HepG2 (cell line): Measurements from ENCODE around the gene THOC6. TPM values are rescaled to one million over a fixed set of nuclear protein-coding genes. Genes with fewer than 3 reads are reported as not detected.
A peak's percentile ranks its signal among the peaks of the same experiment; 100 is the strongest.

Experiments
- ATAC-seq: fragments of 200-7000 bp; cut with Tn5 transposase; 3 replicates; pipeline ENCODE4 v1.9.1; 2020; ENCODE audit warnings: mild to moderate bottlenecking, moderate library complexity
- BruUV-seq: library from RNA; stranded (reverse); fragments of 400-500 nt; replicated peaks from 2 replicates; lab custom pipeline; 2021; lab: Mats Ljungman, UMichigan
- CTCF ChIA-PET: fragments of 300-600 bp; formaldehyde crosslinking; extraction: SDS; loops from one replicate; lab custom pipeline; 2021; ENCODE audit warnings: low total read pairs, inconsistent platforms, low intra/inter-chr PET ratio; lab: Yijun Ruan, JAX
- POLR2A ChIA-PET: fragments of 350-600 bp; sonication (Branson Sonifier 250); formaldehyde crosslinking; loops from one replicate; lab custom pipeline; 2020; ENCODE audit warnings: antibody characterized with exemption, inconsistent platforms; lab: Yijun Ruan, JAX
- DNase-seq: peaks from one replicate; pipeline ENCODE4 v3.0.0-alpha.2; 2015; ENCODE audit warnings: low spot score
- FAIRE-seq: peaks from 3 replicates; lab custom pipeline; 2011; peaks lifted over from hg19 to GRCh38; lab: Jason Lieb, UNC
- H2AFZ ChIP-seq: one replicate; pipeline ENCODE4 v1.6.1; 2011; ENCODE audit warnings: low read length, inconsistent platforms
- H3K27ac ChIP-seq: fragments of 300-600 bp; 3 replicates; pipeline ENCODE4 v1.8.0; 2011; ENCODE audit warnings: mixed run types, mild to moderate bottlenecking, mixed read lengths, low read length, inconsistent platforms; ENCODE audit not compliant: insufficient read depth; ENCODE audit errors: extremely low read length
- H3K27me3 ChIP-seq, 2 experiments: fragments of 200-600 bp in 1 of 2; 2 replicates in 1 of 2; 3 replicates in 1 of 2; pipeline versions ENCODE4 v1.6.0 to v1.8.0; 2011; ENCODE audit warnings: low read length in 2 of 2, mild to moderate bottlenecking in 2 of 2, moderate library complexity in 2 of 2, inconsistent platforms in 1 of 2; ENCODE audit not compliant: insufficient read depth in 2 of 2, control insufficient read depth in 1 of 2
- H3K36me3 ChIP-seq, 2 experiments: fragments of 200-600 bp in 1 of 2; replicated peaks in 1 of 2; 2 replicates in 1 of 2; 3 replicates in 1 of 2; pipeline versions ENCODE4 v1.5.1 to v1.8.0; 2011; ENCODE audit warnings: low read length in 2 of 2, inconsistent platforms in 1 of 2; ENCODE audit not compliant: insufficient read depth in 2 of 2, control insufficient read depth in 1 of 2
- H3K4me1 ChIP-seq: 2 replicates; pipeline ENCODE4 v1.5.1; 2012; ENCODE audit warnings: low read length, inconsistent platforms; ENCODE audit not compliant: insufficient read depth
- H3K4me2 ChIP-seq: 2 replicates; pipeline ENCODE4 v1.6.0; 2011; ENCODE audit warnings: low read depth, low read length, inconsistent platforms
- H3K4me3 ChIP-seq, 3 experiments: fragments of 200-600 bp in 1 of 3; sonication (generic), shearing (Covaris generic) in 1 of 3; replicated peaks in 1 of 3; 2 replicates each; pipeline ENCODE4 v1.5.1; 2011 to 2016; ENCODE audit warnings: low read length in 3 of 3, inconsistent platforms in 2 of 3, low read depth in 2 of 3, mild to moderate bottlenecking in 2 of 3, control low read depth in 1 of 3, mixed read lengths in 1 of 3; ENCODE audit not compliant: insufficient read depth in 1 of 3
- H3K79me2 ChIP-seq: one replicate; pipeline ENCODE4 v1.6.1; 2011; ENCODE audit warnings: low read length, inconsistent platforms; ENCODE audit not compliant: insufficient read depth
- H3K9ac ChIP-seq: 2 replicates; pipeline ENCODE4 v1.6.0; 2011; ENCODE audit warnings: mild to moderate bottlenecking, low read depth, low read length, inconsistent platforms; ENCODE audit not compliant: insufficient read depth
- H3K9me3 ChIP-seq: 2 replicates; pipeline ENCODE4 v1.5.1; 2012; ENCODE audit warnings: mild to moderate bottlenecking, low read length
- H4K20me1 ChIP-seq: 2 replicates; pipeline ENCODE4 v1.6.0; 2011; ENCODE audit warnings: inconsistent platforms, mild to moderate bottlenecking, low read length, moderate library complexity; ENCODE audit not compliant: insufficient read depth
- BRD4 ChIP-seq: sonication (generic); formaldehyde crosslinking; IDR thresholded peaks from 2 replicates; pipeline ENCODE4 v1.4.0; 2020; ENCODE audit warnings: missing genetic modification reagents
- CENPT ChIP-seq: sonication (generic); formaldehyde crosslinking; IDR thresholded peaks from 2 replicates; pipeline ENCODE4 v1.8.0; 2022; ENCODE audit warnings: low read depth, mild to moderate bottlenecking, moderate library complexity, missing genetic modification reagents
- FOXK1 ChIP-seq: sonication (generic); formaldehyde crosslinking; IDR thresholded peaks from 2 replicates; pipeline ENCODE4 v1.4.0; 2020; ENCODE audit warnings: low read depth, missing genetic modification reagents, borderline replicate concordance
- KDM1A ChIP-seq: IDR thresholded peaks from 2 replicates; pipeline ENCODE4 v1.6.1; 2016; ENCODE audit warnings: missing compliant biosample characterization
- KDM4B ChIP-seq: sonication (generic); formaldehyde crosslinking; IDR thresholded peaks from 2 replicates; pipeline ENCODE4 v1.4.0; 2020; ENCODE audit warnings: missing genetic modification reagents
- KLF11 ChIP-seq: IDR thresholded peaks from 2 replicates; pipeline ENCODE4 v1.6.1; 2016; ENCODE audit warnings: missing compliant biosample characterization
- MAFG ChIP-seq: sonication (generic); formaldehyde crosslinking; IDR thresholded peaks from 2 replicates; pipeline ENCODE4 v1.5.1; 2020; ENCODE audit warnings: mild to moderate bottlenecking, missing genetic modification reagents
- MXI1 ChIP-seq: IDR thresholded peaks from 3 replicates; pipeline ENCODE4 v1.6.1; 2012; ENCODE audit warnings: low read depth, low read length, inconsistent platforms, borderline replicate concordance
- MZF1 ChIP-seq: sonication (generic); formaldehyde crosslinking; IDR thresholded peaks from 2 replicates; pipeline ENCODE4 v1.8.1; 2023; ENCODE audit warnings: mild to moderate bottlenecking, missing genetic modification reagents, borderline replicate concordance
- RBM22 ChIP-seq: fragments of 200-400 bp; formaldehyde crosslinking; optimal IDR thresholded peaks from 2 replicates; pipeline ENCODE3; 2017; ENCODE audit warnings: mild to moderate bottlenecking, low read length, moderate library complexity
- SMAD3 ChIP-seq: sonication (generic); formaldehyde crosslinking; IDR thresholded peaks from 2 replicates; pipeline ENCODE4 v1.4.0; 2020; ENCODE audit warnings: missing genetic modification reagents
- TFE3 ChIP-seq: IDR thresholded peaks from 2 replicates; pipeline ENCODE4 v1.6.1; 2016
- TGIF2 ChIP-seq: IDR thresholded peaks from 2 replicates; pipeline ENCODE4 v1.6.1; 2016; ENCODE audit warnings: control low read depth, missing compliant biosample characterization
- ZBTB34 ChIP-seq: sonication (generic); formaldehyde crosslinking; IDR thresholded peaks from 2 replicates; pipeline ENCODE4 v1.8.0; 2022; ENCODE audit warnings: mild to moderate bottlenecking, missing genetic modification reagents
- ZFX ChIP-seq: sonication (generic); formaldehyde crosslinking; IDR thresholded peaks from 2 replicates; pipeline ENCODE4 v1.4.0; 2020; ENCODE audit warnings: mild to moderate bottlenecking, low read depth, missing genetic modification reagents, moderate library complexity
- ZNF235 ChIP-seq: sonication (generic); formaldehyde crosslinking; IDR thresholded peaks from 2 replicates; pipeline ENCODE4 v1.8.1; 2023; ENCODE audit warnings: mild to moderate bottlenecking, missing genetic modification reagents, borderline replicate concordance
- ZNF44 ChIP-seq: sonication (generic); formaldehyde crosslinking; IDR thresholded peaks from 2 replicates; pipeline ENCODE4 v1.5.1; 2020; ENCODE audit warnings: mild to moderate bottlenecking, missing genetic modification reagents
- ZNF512B ChIP-seq: sonication (generic); formaldehyde crosslinking; IDR thresholded peaks from 2 replicates; pipeline ENCODE4 v1.5.1; 2020; ENCODE audit warnings: missing genetic modification reagents, mild to moderate bottlenecking, borderline replicate concordance
- ZNF83 ChIP-seq: sonication (generic); formaldehyde crosslinking; IDR thresholded peaks from 2 replicates; pipeline ENCODE4 v1.4.0; 2020; ENCODE audit warnings: missing genetic modification reagents, mild to moderate bottlenecking, borderline replicate concordance
- ZSCAN21 ChIP-seq: sonication (generic); formaldehyde crosslinking; IDR thresholded peaks from 2 replicates; pipeline ENCODE4 v1.8.0; 2022; ENCODE audit warnings: mild to moderate bottlenecking, missing genetic modification reagents, moderate library complexity, borderline replicate concordance
- WGBS: methylation state at CpG from one replicate; pipeline ENCODE4 v1.1.6; 2017; ENCODE audit warnings: low lambda C conversion rate; 5-methylcytosine and 5-hydroxymethylcytosine counted together
- in situ Hi-C: cut with HindIII; loops from 2 replicates; pipeline ENCODE4 v1.10.0; 2017; ENCODE audit warnings: low pct_unique_long_range_greater_than_20kb; ENCODE audit not compliant: extremely low pct_ligation_motif_present
- intact Hi-C: fragments of 100-400 bp; cut with micrococcal nuclease; formaldehyde crosslinking; loops from one replicate; pipeline ENCODE4 v1.10.0; 2022; ENCODE audit not compliant: unreplicated experiment
- polyA plus RNA-seq, 8 experiments: library from polyadenylated mRNA; depleted of rRNA in 3 of 8; stranded (reverse) in 7 of 8; unstranded in 1 of 8; fragments of >200 nt; fragmentation: Illumina TruSeq in 4 of 8; extraction: Trizol in 4 of 8; gene quantifications; 2 replicates each; pipeline versions ENCODE4 v1.2.1 to v1.2.3, GENCODE V29; 2011 to 2016; ENCODE audit warnings: low read depth in 4 of 8, missing spikeins in 1 of 8, mixed read lengths in 1 of 8; ENCODE audit not compliant: insufficient read depth in 1 of 8
- total RNA-seq, 5 experiments: library from RNA; depleted of rRNA; stranded (reverse); fragments of >200 nt; fragmentation: Illumina TruSeq; extraction: Trizol; gene quantifications; 2 replicates each; pipeline ENCODE4 v1.2.3, GENCODE V29; 2016; ENCODE audit warnings: low read depth in 1 of 5

Gene THOC6
- total and polyA plus RNA-seq, 2 of the 13 experiments (the other 11 are each of a cell fraction or from before 2014, with no cell fraction given), result 32.1 to 37.0 TPM

- TF ChIP-seq ZBTB34 (CRISPR knock-in tag) (no peak; the same call in 1 of the 2 replicates), CENPT (no peak), BRD4 (CRISPR knock-in tag) (no peak), ZFX (CRISPR knock-in tag) (peak; percentile 3; the same call in 1 of the 2 replicates), ZNF44 (CRISPR knock-in tag) (no peak)
- TF ChIP-seq, all 625 proteins: peak for 12
These were observed 42.6 kb downstream of the THOC6 start (continued) for GRCh38 chr16:3066440-3066748.

- FAIRE-seq, result no peak
- CTCF ChIA-PET, result no interaction called here
- 100% methylated on average over 3 of the region's 4 CpGs for WGBS
- no peak for TF ChIP-seq ZNF512B (CRISPR knock-in tag)
- no peak for TF ChIP-seq ZNF235
- no peak for TF ChIP-seq TGIF2 (CRISPR knock-in tag)
- TF ChIP-seq KDM4B, result no peak
- TF ChIP-seq MZF1, result no peak
- TF ChIP-seq MAFG, result no peak
- no peak for TF ChIP-seq KDM1A (CRISPR knock-in tag)
- no peak for TF ChIP-seq TFE3 (CRISPR knock-in tag)
- no peak for TF ChIP-seq RBM22
- no peak for TF ChIP-seq MXI1
- TF ChIP-seq ZSCAN21 (CRISPR knock-in tag), result no peak
- TF ChIP-seq FOXK1, result no peak
- TF ChIP-seq ZNF83, result no peak
- no peak for TF ChIP-seq SMAD3 (CRISPR knock-in tag)
- no peak for TF ChIP-seq KLF11
These were observed 44.7 kb downstream of the THOC6 start for GRCh38 chr16:3068487-3068886.

More at GRCh38 chr16:3068487-3068886, 44.7 kb downstream of the THOC6 start:
- intact Hi-C loops, result no loop called here
- no peaks in the 10 kb centered on the region for H3K9me3 ChIP-seq
- H3K27ac ChIP-seq, result no peak overlapping the region
- H3K4me2 ChIP-seq, result no peak overlapping the region
- POLR2A ChIA-PET, result interaction anchor here (4.4 kb wide), 1 partner anchor 9 kb away, joined by 30 read pairs; no protein-coding TSS in a partner anchor
- no peak overlapping the region for H3K4me3 ChIP-seq
- peaks cover 30% of the 10 kb centered on the region for H3K4me1 ChIP-seq
- peaks cover 0 to 4% of the 10 kb centered on the region in 2 experiments; a peak in 3 of 5 replicates for H3K27me3 ChIP-seq
- H3K36me3 ChIP-seq, result peaks cover 9 to 16% of the 10 kb centered on the region in 2 experiments; a peak in 2 of 5 replicates
- H2AFZ ChIP-seq, result no peak overlapping the region
- no TSS peak for BruUV-seq
- ATAC-seq (no peak), DNase-seq (no peak)
- no peaks in the 10 kb centered on the region for H4K20me1 ChIP-seq
- no peak overlapping the region for H3K9ac ChIP-seq
- H3K79me2 ChIP-seq, result peaks cover 17% of the 10 kb centered on the region
- in situ Hi-C loops, result no loop called here
